ENCODE data around the gene TSEN15. TPM values are rescaled to one million over a fixed set of nuclear protein-coding genes. Genes with fewer than 3 reads are reported as not detected.

Gene TSEN15
- total and polyA plus RNA-seq, 2 donors from 2014 or later: 24.7 to 25.6 TPM

DNA sequence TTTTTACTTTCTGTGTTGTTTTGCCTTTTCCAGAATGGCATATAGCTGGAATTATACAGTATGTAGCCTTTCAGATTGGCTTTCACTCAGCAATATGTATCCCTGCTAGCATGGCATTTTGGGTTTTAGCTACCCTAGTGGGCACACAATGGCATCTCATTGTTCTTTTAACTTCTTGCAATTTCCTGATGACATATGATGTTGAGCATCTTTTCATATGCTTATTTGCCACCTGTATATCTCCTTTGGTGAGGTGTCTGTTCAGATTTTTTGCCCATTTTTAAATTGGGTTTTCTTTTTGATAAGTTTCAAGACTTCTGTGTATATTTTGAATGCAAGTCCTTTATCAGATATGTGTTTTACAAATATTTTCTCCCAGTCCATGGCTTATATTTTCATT, 14.0 kb downstream of the TSEN15 start:
- H3K27me3 ChIP-seq (ENCODE audit: control insufficient read depth, insufficient read depth, low read length): no peaks in the 10 kb centered on the region

DNA sequence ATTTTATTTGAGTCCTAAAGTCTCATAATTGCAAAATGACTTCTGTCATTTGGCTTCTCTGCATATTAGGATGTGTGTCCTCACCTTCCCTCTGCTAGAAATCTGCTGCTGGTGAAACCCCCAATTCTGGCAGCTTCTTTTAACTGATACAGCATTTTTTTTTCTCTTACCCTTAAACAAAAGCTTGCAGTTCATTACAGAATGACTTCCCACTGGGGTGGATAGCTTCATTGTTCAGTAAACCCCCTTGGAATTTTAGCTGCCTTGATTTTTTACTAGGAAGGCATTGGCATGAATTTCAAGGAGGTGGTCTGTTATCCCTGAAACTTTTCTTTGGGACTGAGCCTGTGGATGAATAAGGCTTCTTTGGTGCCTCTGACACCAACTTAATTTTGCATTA, 16.8 kb downstream of the TSEN15 start:
- FAIRE-seq (no peak), DNase-seq (no peak)
- no peak overlapping the region for H3K4me3 ChIP-seq (ENCODE audit: low read length in 3 of 3)
- TF ChIP-seq, protein P1, sequence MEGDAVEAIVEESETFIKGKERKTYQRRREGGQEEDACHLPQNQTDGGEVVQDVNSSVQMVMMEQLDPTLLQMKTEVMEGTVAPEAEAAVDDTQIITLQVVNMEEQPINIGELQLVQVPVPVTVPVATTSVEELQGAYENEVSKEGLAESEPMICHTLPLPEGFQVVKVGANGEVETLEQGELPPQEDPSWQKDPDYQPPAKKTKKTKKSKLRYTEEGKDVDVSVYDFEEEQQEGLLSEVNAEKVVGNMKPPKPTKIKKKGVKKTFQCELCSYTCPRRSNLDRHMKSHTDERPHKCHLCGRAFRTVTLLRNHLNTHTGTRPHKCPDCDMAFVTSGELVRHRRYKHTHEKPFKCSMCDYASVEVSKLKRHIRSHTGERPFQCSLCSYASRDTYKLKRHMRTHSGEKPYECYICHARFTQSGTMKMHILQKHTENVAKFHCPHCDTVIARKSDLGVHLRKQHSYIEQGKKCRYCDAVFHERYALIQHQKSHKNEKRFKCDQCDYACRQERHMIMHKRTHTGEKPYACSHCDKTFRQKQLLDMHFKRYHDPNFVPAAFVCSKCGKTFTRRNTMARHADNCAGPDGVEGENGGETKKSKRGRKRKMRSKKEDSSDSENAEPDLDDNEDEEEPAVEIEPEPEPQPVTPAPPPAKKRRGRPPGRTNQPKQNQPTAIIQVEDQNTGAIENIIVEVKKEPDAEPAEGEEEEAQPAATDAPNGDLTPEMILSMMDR (IDR thresholded peaks at IDR 0.05; ENCODE audit: borderline replicate concordance, extremely low read depth, insufficient read depth): no peak
- H3K9me3 ChIP-seq (ENCODE audit: control insufficient read depth in 2 of 3, insufficient read depth in 1 of 3, low read length in 3 of 3): no peaks in the 10 kb centered on the region
- no peak overlapping the region for H3K27ac ChIP-seq (ENCODE audit: low read depth in 2 of 2, low read length in 2 of 2)
- no peaks in the 10 kb centered on the region for H3K4me1 ChIP-seq (ENCODE audit: control insufficient read depth in 2 of 3, insufficient read depth in 2 of 3, low read depth in 1 of 3, low read length in 3 of 3)
- no peaks in the 10 kb centered on the region for H3K27me3 ChIP-seq (ENCODE audit: control insufficient read depth, insufficient read depth, low read length)
- intact Hi-C loops (cut with DNase I): no loop called here
- H3K36me3 ChIP-seq (ENCODE audit: control insufficient read depth in 2 of 3, insufficient read depth in 3 of 3, low read length in 3 of 3): no peaks in the 10 kb centered on the region
- H3K9ac ChIP-seq (ENCODE audit: low read length in 3 of 3): no peak overlapping the region

More for the DNA sequence above, 14.0 kb downstream of the TSEN15 start:
- FAIRE-seq (no peak), DNase-seq (no peak)
- no peak overlapping the region for H3K4me3 ChIP-seq (ENCODE audit: low read length in 3 of 3)
- TF ChIP-seq, protein P1 (IDR thresholded peaks at IDR 0.05; ENCODE audit: borderline replicate concordance, extremely low read depth, insufficient read depth): no peak
- H3K27ac ChIP-seq (ENCODE audit: low read depth in 2 of 2, low read length in 2 of 2): no peak overlapping the region
- no peaks in the 10 kb centered on the region for H3K4me1 ChIP-seq (ENCODE audit: control insufficient read depth in 2 of 3, insufficient read depth in 2 of 3, low read depth in 1 of 3, low read length in 3 of 3)
- H3K9ac ChIP-seq (ENCODE audit: low read length in 3 of 3): no peak overlapping the region
- no peaks in the 10 kb centered on the region for H3K9me3 ChIP-seq (ENCODE audit: control insufficient read depth in 2 of 3, insufficient read depth in 1 of 3, low read length in 3 of 3)
- H3K36me3 ChIP-seq (ENCODE audit: control insufficient read depth in 2 of 3, insufficient read depth in 3 of 3, low read length in 3 of 3): no peaks in the 10 kb centered on the region
- intact Hi-C loops (cut with DNase I): no loop called here

DNA sequence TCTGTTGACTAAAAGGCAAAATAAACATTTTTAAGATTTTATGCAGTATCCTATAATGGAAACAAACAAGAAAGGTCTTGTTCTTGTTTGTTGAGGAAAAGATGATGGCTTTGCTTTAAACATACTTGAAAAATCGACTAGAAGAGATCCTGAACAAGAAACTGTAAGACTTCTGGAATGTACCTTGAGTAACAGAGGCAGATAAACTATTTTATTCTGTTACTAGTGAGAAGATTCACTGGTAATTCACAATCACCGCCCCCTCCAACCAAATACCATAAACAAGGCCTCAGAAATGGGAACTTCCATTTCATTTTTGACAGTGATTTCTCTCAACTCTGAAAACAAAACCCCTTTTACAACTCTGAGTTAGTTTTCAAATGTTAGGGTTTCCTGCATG, 18.1 kb downstream of the TSEN15 start:
- Histone ChIP-seq H3K27ac (ENCODE audit: low read depth in 2 of 2, low read length in 2 of 2) (no peak overlapping the region), H3K27me3 (ENCODE audit: control insufficient read depth, insufficient read depth, low read length) (no peaks in the 10 kb centered on the region), H3K4me3 (ENCODE audit: low read length in 3 of 3) (no peak overlapping the region), H3K9ac (ENCODE audit: low read length in 3 of 3) (no peak overlapping the region), H3K36me3 (ENCODE audit: control insufficient read depth in 2 of 3, insufficient read depth in 3 of 3, low read length in 3 of 3) (no peaks in the 10 kb centered on the region), H3K9me3 (ENCODE audit: control insufficient read depth in 2 of 3, insufficient read depth in 1 of 3, low read length in 3 of 3) (no peaks in the 10 kb centered on the region), H3K4me1 (ENCODE audit: control insufficient read depth in 2 of 3, insufficient read depth in 2 of 3, low read depth in 1 of 3, low read length in 3 of 3) (no peaks in the 10 kb centered on the region)
- intact Hi-C loops (cut with DNase I): loop anchor here (10.0 kb wide), 1 partner anchor 595 kb away; no protein-coding TSS in a partner anchor
- FAIRE-seq: no peak
- TF ChIP-seq, protein P1 (IDR thresholded peaks at IDR 0.05; ENCODE audit: borderline replicate concordance, extremely low read depth, insufficient read depth): no peak
- DNase-seq: no peak

DNA sequence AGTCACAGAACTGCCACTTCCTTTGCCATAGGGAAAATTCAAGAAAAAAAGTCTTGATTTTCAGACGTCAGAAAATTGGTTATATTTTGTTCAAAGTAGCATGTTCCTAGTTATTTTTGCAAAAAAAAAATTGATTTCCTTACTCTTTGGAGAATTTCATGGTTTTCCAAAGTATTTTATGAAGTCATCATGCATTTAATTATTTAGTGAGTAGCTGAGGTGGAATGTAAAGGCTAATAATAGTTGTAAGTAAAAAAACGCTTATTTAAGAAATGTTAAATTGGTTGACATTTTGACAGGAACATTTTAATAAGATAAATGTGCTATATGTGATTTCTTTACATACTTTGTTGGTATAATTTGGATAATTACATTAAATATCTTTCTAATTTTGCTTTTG, 20.8 kb downstream of the TSEN15 start:
- no peak overlapping the region for H3K27ac ChIP-seq (ENCODE audit: low read depth in 2 of 2, low read length in 2 of 2)
- no peaks in the 10 kb centered on the region for H3K36me3 ChIP-seq (ENCODE audit: control insufficient read depth in 2 of 3, insufficient read depth in 3 of 3, low read length in 3 of 3)
- no peak overlapping the region for H3K4me3 ChIP-seq (ENCODE audit: low read length in 3 of 3)
- TF ChIP-seq, protein P1 (IDR thresholded peaks at IDR 0.05; ENCODE audit: borderline replicate concordance, extremely low read depth, insufficient read depth): no peak
- H3K9ac ChIP-seq (ENCODE audit: low read length in 3 of 3): no peak overlapping the region
- FAIRE-seq: peak; percentile 33
- H3K27me3 ChIP-seq (ENCODE audit: control insufficient read depth, insufficient read depth, low read length): no peaks in the 10 kb centered on the region
- no peaks in the 10 kb centered on the region for H3K9me3 ChIP-seq (ENCODE audit: control insufficient read depth in 2 of 3, insufficient read depth in 1 of 3, low read length in 3 of 3)
- intact Hi-C loops (cut with DNase I): loop anchor here (10.0 kb wide), 1 partner anchor 592 kb away; no protein-coding TSS in a partner anchor
- peaks cover 0 to 4% (median 0%) of the 10 kb centered on the region in 3 donors for H3K4me1 ChIP-seq (ENCODE audit: control insufficient read depth in 2 of 3, insufficient read depth in 2 of 3, low read depth in 1 of 3, low read length in 3 of 3)
- no peak for DNase-seq
